SK-N-SH treated with all-trans-retinoic acid at 6 μM for 48 hours (cell line): ENCODE results near the gene MEOX1.

Experiments used
- ATAC-seq: fragments of 200-7000 bp; cut with Tn5 transposase; 3 replicates; pipeline ENCODE4 v1.9.1; 2020; ENCODE audit warnings: mild to moderate bottlenecking, moderate library complexity
- ARNTL ChIP-seq: fragments of 450-650 bp; formaldehyde crosslinking; IDR thresholded peaks from 2 replicates; pipeline ENCODE4 v1.5.0; 2020; ENCODE audit warnings: low read depth, mild to moderate bottlenecking, moderate library complexity, borderline replicate concordance
- BACH2 ChIP-seq: fragments of 250-450 bp; sonication (Bioruptor Pico); IDR thresholded peaks from 2 replicates; pipeline ENCODE4 v1.9.0; 2021; ENCODE audit warnings: mild to moderate bottlenecking, borderline replicate concordance
- CSDC2 ChIP-seq: fragments of 250-450 bp; sonication (Bioruptor Pico); IDR thresholded peaks from 2 replicates; pipeline ENCODE4 v1.5.0; 2020; ENCODE audit warnings: mild to moderate bottlenecking, moderate library complexity
- ESRRG ChIP-seq: fragments of 250-450 bp; sonication (Bioruptor Pico); IDR thresholded peaks from 2 replicates; pipeline ENCODE4 v1.6.1; 2021; ENCODE audit warnings: mild to moderate bottlenecking
- GLIS3 ChIP-seq: fragments of 250-450 bp; sonication (Bioruptor Pico); IDR thresholded peaks from 2 replicates; pipeline ENCODE4 v1.5.0; 2020; ENCODE audit warnings: mild to moderate bottlenecking, moderate library complexity
- ISL1 ChIP-seq: fragments of 250-450 bp; sonication (Bioruptor Pico); IDR thresholded peaks from 2 replicates; pipeline ENCODE4 v2.1.2; 2022; ENCODE audit warnings: mild to moderate bottlenecking, moderate library complexity
- OSR1 ChIP-seq: fragments of 250-450 bp; sonication (Bioruptor Pico); IDR thresholded peaks from 2 replicates; pipeline ENCODE4 v1.8.0; 2022; ENCODE audit warnings: moderate library complexity, mild to moderate bottlenecking, inconsistent platforms
- PPARA ChIP-seq: fragments of 250-450 bp; sonication (Bioruptor Pico); IDR thresholded peaks from 2 replicates; pipeline ENCODE4 v1.5.0; 2020; ENCODE audit warnings: mild to moderate bottlenecking, borderline replicate concordance
- RARB ChIP-seq: fragments of 250-450 bp; sonication (Bioruptor Pico); IDR thresholded peaks from 2 replicates; pipeline ENCODE4 v1.8.0; 2021; ENCODE audit warnings: mild to moderate bottlenecking, moderate library complexity
- TCF4 ChIP-seq: fragments of 250-450 bp; sonication (Bioruptor Pico); IDR thresholded peaks from 2 replicates; pipeline ENCODE4 v1.8.0; 2021; ENCODE audit warnings: mild to moderate bottlenecking, moderate library complexity, borderline replicate concordance
- ZC3H10 ChIP-seq: fragments of 250-450 bp; sonication (Bioruptor Pico); IDR thresholded peaks from 2 replicates; pipeline ENCODE4 v1.5.1; 2021; ENCODE audit warnings: mild to moderate bottlenecking, moderate library complexity
- ZFP3 ChIP-seq: fragments of 250-450 bp; sonication (Bioruptor Pico); IDR thresholded peaks from 2 replicates; pipeline ENCODE4 v1.5.0; 2020; ENCODE audit warnings: mild to moderate bottlenecking, moderate library complexity
- ZFP30 ChIP-seq: fragments of 450-650 bp; formaldehyde crosslinking; IDR thresholded peaks from 2 replicates; pipeline ENCODE4 v1.5.0; 2022; ENCODE audit warnings: mild to moderate bottlenecking, moderate library complexity
- ZNF565 ChIP-seq: fragments of 450-650 bp; formaldehyde crosslinking; conservative IDR thresholded peaks from 2 replicates; pipeline ENCODE4 v1.5.0; 2020; ENCODE audit warnings: low read depth, mild to moderate bottlenecking, moderate library complexity
- ZNF70 ChIP-seq: fragments of 450-650 bp; formaldehyde crosslinking; IDR thresholded peaks from 2 replicates; pipeline ENCODE4 v1.5.0; 2020; ENCODE audit warnings: mild to moderate bottlenecking, moderate library complexity
- ZNF8 ChIP-seq: fragments of 450-650 bp; formaldehyde crosslinking; IDR thresholded peaks from 2 replicates; pipeline ENCODE4 v1.5.0; 2020; ENCODE audit warnings: mild to moderate bottlenecking, moderate library complexity
- TF ChIP-seq, protein P1 (sequence below): fragments of 250-450 bp; sonication (Bioruptor Pico); IDR thresholded peaks from 2 replicates; pipeline ENCODE4 v1.5.1; 2021; ENCODE audit warnings: mild to moderate bottlenecking, moderate library complexity
- TF ChIP-seq, protein P2 (sequence below): fragments of 250-450 bp; sonication (Bioruptor Pico); IDR thresholded peaks from 2 replicates; pipeline ENCODE4 v1.5.1; 2020; ENCODE audit warnings: low read depth, mild to moderate bottlenecking, moderate library complexity
- TF ChIP-seq, protein P3 (sequence below): fragments of 250-450 bp; sonication (Bioruptor Pico); IDR thresholded peaks from 2 replicates; pipeline ENCODE4 v1.5.0; 2020; ENCODE audit warnings: mild to moderate bottlenecking, moderate library complexity
- TF ChIP-seq, protein P4 (sequence below): fragments of 250-450 bp; sonication (Bioruptor Pico); IDR thresholded peaks from 2 replicates; pipeline ENCODE4 v1.8.0; 2020; ENCODE audit warnings: mild to moderate bottlenecking, moderate library complexity, borderline replicate concordance
- TF ChIP-seq, protein P5 (sequence below): fragments of 250-450 bp; sonication (Bioruptor Pico); IDR thresholded peaks from 2 replicates; pipeline ENCODE4 v1.8.0; 2021; ENCODE audit warnings: low read depth, mild to moderate bottlenecking, moderate library complexity, borderline replicate concordance

The MEOX1 gene

DNA sequence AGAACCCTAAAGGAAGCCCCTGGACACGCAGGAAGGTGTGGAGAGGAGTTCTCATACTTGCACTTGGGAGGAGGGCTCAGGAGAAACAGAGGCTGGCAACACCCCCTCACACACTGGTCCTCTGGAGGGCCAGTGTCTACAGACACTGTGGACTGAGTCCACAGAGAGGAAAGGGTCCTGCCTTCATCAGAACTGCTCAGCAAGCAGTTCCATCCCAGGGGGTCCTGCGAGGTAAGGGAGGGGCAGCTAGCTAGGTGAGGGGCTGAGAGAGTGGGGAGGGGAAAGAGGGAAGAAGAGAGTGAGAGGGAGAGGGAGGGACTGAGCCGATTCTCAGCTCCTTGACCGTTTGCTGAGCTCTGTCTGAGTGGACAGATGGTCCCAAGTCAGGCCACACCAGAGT lies 17.7 kb upstream of the MEOX1 start:
- no peak for ATAC-seq

DNA sequence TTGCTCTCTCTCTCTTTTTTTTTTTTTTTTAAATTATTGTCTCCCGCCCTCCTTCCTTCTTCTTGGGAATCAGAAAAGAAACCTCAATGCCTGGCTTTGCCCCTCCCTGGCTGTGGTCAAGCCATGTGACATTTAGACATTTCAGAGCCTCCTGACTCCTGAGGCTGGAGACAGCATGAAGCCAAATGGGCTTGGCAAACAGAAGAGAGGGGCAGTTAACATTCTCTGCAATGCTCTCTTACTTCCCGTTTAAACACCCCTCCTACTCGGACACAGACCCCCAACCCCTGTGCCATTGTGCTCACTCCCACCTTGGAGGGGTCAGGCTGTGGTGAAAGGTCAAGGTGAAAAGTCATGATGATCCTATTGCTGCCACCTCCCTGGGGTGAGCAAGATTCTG lies 14.7 kb upstream of the MEOX1 start:
- no peak for ATAC-seq
- TF ChIP-seq TCF4 (CRISPR knock-in tag) (no peak), ZC3H10 (CRISPR knock-in tag) (no peak)

More for the DNA sequence above, 17.7 kb upstream of the MEOX1 start:
- TF ChIP-seq OSR1 (CRISPR knock-in tag) (no peak), ZNF565 (CRISPR knock-in tag) (no peak), ZNF8 (no peak), ISL1 (CRISPR knock-in tag) (no peak), PPARA (no peak), ZC3H10 (CRISPR knock-in tag) (no peak)
- TF ChIP-seq, protein P1, sequence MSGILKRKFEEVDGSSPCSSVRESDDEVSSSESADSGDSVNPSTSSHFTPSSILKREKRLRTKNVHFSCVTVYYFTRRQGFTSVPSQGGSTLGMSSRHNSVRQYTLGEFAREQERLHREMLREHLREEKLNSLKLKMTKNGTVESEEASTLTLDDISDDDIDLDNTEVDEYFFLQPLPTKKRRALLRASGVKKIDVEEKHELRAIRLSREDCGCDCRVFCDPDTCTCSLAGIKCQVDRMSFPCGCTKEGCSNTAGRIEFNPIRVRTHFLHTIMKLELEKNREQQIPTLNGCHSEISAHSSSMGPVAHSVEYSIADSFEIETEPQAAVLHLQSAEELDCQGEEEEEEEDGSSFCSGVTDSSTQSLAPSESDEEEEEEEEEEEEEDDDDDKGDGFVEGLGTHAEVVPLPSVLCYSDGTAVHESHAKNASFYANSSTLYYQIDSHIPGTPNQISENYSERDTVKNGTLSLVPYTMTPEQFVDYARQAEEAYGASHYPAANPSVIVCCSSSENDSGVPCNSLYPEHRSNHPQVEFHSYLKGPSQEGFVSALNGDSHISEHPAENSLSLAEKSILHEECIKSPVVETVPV, result no peak
- TF ChIP-seq, protein P2, sequence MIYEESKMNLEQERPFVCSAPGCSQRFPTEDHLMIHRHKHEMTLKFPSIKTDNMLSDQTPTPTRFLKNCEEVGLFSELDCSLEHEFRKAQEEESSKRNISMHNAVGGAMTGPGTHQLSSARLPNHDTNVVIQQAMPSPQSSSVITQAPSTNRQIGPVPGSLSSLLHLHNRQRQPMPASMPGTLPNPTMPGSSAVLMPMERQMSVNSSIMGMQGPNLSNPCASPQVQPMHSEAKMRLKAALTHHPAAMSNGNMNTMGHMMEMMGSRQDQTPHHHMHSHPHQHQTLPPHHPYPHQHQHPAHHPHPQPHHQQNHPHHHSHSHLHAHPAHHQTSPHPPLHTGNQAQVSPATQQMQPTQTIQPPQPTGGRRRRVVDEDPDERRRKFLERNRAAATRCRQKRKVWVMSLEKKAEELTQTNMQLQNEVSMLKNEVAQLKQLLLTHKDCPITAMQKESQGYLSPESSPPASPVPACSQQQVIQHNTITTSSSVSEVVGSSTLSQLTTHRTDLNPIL, result no peak

DNA sequence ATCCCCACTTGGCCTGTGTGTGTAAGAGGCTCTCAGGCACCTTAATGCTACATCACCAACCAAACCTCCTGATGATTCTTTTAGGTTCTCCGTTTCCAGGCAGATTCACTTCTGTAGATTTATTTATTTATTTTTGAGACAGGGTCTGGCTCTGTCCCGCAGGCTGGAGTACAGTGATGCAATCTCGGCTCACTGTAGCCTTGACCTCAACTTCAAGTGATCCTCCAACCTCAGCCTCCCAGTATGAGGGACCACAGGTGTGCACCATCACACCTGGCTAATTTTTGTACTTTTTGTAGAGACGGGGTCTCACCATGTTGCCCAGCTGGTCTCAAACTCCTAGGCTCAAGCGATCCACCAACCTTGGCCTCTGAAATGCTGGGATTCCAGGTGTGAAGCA lies 12.7 kb upstream of the MEOX1 start:
- no peak for TF ChIP-seq ZNF8

DNA sequence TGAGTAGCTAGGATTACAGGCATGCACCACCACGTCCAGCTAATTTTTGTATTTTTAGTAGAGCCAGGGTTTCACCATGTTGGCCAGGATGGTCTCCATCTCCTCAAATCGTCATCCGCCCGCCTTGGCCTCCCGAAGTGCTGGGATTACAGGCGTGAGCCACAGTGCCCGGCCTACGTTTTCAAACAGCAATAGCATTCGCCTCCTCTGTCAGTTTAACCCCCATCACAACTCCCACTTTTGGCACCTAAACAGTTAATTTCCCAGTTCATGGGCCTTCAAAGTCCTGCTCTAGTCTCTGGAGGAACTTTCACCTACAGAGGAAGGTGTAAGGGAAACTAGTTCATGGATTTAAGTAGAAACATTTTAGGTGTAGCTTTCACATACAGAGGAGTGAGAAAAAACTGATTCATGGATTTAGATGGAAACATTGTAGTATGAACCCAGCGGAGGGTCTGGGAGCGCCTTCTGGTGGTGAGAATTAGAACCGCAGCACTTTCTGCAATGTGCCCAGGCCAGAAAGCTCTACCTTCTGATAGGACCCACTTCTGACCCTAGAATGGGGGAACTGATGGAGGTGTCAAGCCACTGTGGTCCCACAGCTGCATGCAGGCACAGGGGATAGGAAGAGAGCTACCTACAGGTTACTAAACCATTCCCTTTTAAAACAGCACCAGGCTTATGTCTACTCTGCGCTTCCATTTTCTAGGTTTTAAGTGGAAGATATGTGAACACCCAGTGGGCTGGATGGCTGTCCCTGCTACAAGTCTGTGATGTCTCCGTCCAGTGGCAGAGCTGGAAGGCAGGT lies 12.0 kb upstream of the MEOX1 start:
- peak; percentile 77 for ATAC-seq
- TF ChIP-seq CSDC2 (CRISPR knock-in tag) (no peak), GLIS3 (CRISPR knock-in tag) (no peak), ARNTL (CRISPR knock-in tag) (no peak), ESRRG (CRISPR knock-in tag) (no peak), ZNF70 (CRISPR knock-in tag) (no peak), BACH2 (CRISPR knock-in tag) (no peak), OSR1 (CRISPR knock-in tag) (no peak), ZFP30 (CRISPR knock-in tag) (no peak), TCF4 (CRISPR knock-in tag) (no peak), ISL1 (CRISPR knock-in tag) (no peak), PPARA (no peak), RARB (CRISPR knock-in tag) (no peak), ZFP3 (no peak), ZNF565 (CRISPR knock-in tag) (no peak), ZNF8 (no peak)
- TF ChIP-seq, protein P1, result no peak
- TF ChIP-seq, protein P3, sequence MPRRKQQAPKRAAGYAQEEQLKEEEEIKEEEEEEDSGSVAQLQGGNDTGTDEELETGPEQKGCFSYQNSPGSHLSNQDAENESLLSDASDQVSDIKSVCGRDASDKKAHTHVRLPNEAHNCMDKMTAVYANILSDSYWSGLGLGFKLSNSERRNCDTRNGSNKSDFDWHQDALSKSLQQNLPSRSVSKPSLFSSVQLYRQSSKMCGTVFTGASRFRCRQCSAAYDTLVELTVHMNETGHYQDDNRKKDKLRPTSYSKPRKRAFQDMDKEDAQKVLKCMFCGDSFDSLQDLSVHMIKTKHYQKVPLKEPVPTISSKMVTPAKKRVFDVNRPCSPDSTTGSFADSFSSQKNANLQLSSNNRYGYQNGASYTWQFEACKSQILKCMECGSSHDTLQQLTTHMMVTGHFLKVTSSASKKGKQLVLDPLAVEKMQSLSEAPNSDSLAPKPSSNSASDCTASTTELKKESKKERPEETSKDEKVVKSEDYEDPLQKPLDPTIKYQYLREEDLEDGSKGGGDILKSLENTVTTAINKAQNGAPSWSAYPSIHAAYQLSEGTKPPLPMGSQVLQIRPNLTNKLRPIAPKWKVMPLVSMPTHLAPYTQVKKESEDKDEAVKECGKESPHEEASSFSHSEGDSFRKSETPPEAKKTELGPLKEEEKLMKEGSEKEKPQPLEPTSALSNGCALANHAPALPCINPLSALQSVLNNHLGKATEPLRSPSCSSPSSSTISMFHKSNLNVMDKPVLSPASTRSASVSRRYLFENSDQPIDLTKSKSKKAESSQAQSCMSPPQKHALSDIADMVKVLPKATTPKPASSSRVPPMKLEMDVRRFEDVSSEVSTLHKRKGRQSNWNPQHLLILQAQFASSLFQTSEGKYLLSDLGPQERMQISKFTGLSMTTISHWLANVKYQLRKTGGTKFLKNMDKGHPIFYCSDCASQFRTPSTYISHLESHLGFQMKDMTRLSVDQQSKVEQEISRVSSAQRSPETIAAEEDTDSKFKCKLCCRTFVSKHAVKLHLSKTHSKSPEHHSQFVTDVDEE (CRISPR knock-in tag), result no peak
- TF ChIP-seq, protein P4, sequence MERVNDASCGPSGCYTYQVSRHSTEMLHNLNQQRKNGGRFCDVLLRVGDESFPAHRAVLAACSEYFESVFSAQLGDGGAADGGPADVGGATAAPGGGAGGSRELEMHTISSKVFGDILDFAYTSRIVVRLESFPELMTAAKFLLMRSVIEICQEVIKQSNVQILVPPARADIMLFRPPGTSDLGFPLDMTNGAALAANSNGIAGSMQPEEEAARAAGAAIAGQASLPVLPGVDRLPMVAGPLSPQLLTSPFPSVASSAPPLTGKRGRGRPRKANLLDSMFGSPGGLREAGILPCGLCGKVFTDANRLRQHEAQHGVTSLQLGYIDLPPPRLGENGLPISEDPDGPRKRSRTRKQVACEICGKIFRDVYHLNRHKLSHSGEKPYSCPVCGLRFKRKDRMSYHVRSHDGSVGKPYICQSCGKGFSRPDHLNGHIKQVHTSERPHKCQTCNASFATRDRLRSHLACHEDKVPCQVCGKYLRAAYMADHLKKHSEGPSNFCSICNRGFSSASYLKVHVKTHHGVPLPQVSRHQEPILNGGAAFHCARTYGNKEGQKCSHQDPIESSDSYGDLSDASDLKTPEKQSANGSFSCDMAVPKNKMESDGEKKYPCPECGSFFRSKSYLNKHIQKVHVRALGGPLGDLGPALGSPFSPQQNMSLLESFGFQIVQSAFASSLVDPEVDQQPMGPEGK, result no peak
- TF ChIP-seq, protein P5, sequence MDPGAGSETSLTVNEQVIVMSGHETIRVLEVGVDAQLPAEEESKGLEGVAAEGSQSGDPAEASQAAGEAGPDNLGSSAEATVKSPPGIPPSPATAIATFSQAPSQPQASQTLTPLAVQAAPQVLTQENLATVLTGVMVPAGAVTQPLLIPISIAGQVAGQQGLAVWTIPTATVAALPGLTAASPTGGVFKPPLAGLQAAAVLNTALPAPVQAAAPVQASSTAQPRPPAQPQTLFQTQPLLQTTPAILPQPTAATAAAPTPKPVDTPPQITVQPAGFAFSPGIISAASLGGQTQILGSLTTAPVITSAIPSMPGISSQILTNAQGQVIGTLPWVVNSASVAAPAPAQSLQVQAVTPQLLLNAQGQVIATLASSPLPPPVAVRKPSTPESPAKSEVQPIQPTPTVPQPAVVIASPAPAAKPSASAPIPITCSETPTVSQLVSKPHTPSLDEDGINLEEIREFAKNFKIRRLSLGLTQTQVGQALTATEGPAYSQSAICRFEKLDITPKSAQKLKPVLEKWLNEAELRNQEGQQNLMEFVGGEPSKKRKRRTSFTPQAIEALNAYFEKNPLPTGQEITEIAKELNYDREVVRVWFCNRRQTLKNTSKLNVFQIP (CRISPR knock-in tag), result no peak
- TF ChIP-seq, protein P2, result no peak

More for the DNA sequence above, 12.7 kb upstream of the MEOX1 start:
- no peak for ATAC-seq
